Fibroblast of the aortic adventitia (primary cell): ENCODE measurements around the gene PSMD1. TPM values are rescaled to one million over a fixed set of nuclear protein-coding genes. Genes with fewer than 3 reads are reported as not detected.

Experiments used
- DNase-seq: peaks from one replicate; pipeline ENCODE4 v3.0.0-alpha.2; 2010; ENCODE audit warnings: low read depth
- H3K4me3 ChIP-seq: 2 replicates; pipeline ENCODE4 v1.5.1; 2011; ENCODE audit warnings: low read depth, mild to moderate bottlenecking, control low read depth, low read length, moderate library complexity
- total RNA-seq: library from RNA; depleted of rRNA; stranded (reverse); fragments of >200 nt; gene quantifications from 2 replicates; pipeline ENCODE4 v1.2.3, GENCODE V29; 2012; ENCODE audit warnings: low replicate concordance
- TF ChIP-seq, protein P1 (sequence below): IDR thresholded peaks from 2 replicates; pipeline ENCODE4 v1.5.1; 2011; ENCODE audit warnings: mild to moderate bottlenecking, low read length, control low read depth, inconsistent platforms; ENCODE audit not compliant: insufficient read depth

The PSMD1 gene
- total RNA-seq, 1 donor, result 127 TPM

DNA sequence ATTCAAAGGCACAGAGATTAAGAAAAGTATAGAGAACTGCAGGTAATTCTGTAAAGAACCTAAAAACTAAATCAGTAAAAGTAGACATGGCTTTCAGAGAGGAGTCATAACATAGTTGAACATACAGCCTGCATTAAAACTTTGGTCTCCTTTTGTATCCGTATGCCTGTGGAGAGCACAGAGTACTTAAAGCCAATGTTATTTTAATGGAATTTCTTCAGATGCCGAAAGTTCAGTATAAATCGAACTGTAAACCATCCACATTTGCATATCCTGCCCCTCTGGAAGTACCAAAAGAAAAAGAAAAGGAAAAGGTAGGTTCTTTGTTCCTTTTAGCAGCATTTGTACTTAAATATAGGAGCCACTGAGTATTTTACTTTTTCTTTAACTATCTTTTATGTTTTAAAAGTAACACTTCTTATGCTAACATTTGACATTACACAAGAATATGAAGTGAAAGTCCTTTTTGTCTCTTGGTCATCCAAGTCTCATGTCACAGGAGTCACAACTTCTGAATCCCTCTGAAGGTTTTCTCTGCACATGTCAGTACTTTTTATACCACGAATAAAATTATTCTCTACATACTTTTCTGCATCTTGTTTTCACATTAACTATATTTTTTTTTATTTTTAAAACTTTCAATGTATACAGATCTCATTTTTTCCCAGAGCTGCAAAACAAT lies 106.9 kb downstream of the PSMD1 start:
- no peak overlapping the region for H3K4me3 ChIP-seq
- TF ChIP-seq, protein P1, sequence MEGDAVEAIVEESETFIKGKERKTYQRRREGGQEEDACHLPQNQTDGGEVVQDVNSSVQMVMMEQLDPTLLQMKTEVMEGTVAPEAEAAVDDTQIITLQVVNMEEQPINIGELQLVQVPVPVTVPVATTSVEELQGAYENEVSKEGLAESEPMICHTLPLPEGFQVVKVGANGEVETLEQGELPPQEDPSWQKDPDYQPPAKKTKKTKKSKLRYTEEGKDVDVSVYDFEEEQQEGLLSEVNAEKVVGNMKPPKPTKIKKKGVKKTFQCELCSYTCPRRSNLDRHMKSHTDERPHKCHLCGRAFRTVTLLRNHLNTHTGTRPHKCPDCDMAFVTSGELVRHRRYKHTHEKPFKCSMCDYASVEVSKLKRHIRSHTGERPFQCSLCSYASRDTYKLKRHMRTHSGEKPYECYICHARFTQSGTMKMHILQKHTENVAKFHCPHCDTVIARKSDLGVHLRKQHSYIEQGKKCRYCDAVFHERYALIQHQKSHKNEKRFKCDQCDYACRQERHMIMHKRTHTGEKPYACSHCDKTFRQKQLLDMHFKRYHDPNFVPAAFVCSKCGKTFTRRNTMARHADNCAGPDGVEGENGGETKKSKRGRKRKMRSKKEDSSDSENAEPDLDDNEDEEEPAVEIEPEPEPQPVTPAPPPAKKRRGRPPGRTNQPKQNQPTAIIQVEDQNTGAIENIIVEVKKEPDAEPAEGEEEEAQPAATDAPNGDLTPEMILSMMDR, result no peak
- DNase-seq, result no peak

DNA sequence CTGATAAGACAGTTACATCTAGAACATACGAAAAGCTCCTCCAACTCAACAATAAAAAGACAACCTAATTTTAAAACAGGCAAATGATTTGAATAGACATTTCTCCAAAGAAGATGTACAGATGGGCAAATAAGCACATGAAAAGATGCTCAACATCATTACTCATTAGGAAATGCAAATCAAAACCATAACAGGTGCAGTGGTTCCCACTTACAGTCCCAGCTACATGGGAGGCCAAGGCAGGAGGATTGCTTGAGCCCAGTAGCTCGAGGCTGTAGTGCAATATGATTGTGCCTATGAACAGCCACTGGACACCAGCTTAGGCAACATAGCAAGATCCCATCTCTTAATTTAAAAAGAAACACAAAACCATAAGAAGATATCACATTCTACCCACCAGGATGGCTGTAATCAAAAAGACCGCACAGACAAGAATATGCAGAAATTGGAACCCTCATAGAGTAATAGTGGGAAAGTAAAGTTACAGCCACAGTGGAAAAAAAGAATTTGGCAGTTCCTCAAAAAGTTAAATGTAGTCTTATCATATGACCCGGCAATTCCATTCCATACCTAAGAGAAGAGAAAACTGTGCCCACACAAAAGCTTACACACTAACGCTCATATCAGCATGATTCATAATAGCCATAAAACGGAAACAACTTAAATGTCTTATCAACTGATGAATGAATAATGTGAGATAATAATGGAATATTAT lies 111.2 kb downstream of the PSMD1 start:
- TF ChIP-seq, protein P1, result no peak
- no peak overlapping the region for H3K4me3 ChIP-seq
- peak; percentile 81 for DNase-seq

DNA sequence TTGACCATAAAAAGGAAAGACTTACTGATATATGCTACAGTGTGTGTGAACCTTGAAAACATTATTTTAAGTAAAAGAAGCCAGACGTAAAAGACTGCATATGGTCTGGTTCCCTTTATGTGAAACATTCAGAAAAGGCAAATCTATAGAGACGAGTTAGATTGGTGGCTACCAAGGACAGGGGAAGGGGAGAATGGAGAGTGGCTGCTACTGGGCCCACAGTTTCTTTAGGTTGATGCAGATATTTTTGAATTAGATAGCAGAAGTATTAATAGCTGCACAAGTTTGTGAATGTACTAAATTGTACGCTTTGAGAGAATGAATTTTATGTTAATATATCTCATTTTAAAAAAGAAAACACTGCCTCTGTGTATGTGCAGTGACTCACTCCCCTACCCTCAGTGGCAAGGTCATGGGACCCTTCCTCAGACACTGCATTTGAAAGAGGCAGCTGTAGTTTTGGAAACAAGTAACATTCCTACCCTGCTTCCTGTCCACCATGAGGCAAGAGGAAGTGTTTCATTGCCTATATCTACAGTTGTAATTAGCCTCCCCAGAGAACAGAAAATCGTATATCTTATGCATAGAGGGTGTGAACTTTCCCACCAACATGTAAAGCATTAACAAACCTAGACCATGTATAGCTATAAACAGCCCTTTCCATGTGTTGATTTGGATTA lies 111.9 kb downstream of the PSMD1 start:
- TF ChIP-seq, protein P1, result no peak
- no peak overlapping the region for H3K4me3 ChIP-seq
- no peak for DNase-seq

DNA sequence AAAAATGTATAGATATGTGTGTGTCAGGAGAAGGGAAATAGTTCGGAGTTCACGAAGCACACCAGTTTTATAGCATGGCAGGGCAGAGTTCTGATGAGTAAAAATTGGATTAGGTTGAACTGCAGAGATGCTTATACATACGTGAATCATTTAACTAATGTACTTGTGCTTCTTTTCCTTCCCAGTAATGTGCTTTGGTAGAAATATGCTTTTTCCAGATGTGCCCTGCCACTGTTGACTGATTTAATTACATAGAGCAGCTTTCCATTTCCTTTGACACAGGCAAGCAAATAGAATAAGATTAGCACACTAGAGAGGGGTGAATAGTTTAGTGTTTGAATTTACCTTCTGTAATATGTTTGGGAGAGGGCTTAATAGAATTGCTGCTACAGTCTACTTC lies 112.8 kb downstream of the PSMD1 start:
- TF ChIP-seq, protein P1, result no peak
- H3K4me3 ChIP-seq, result no peak overlapping the region
- DNase-seq, result no peak

DNA sequence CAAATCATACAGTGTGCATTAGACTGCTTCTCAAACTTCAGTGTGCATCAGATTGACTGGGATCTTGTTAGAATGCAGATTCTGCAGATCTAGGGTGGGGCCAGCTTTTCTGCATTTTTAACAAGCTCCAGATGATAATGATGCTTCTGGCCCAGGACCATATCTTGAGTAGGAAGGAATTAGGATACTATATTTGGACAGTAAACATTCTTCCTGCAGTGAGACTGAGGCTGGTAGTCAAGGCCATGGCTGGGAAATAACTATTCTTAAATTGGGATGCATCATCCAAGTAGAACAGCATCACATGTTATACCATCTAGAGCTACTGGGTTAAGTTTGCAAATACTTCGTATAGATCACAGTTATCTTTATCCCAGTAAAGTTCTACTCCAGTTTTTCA lies 113.4 kb downstream of the PSMD1 start:
- peak; percentile 90 for DNase-seq
- TF ChIP-seq, protein P1, result no peak
- H3K4me3 ChIP-seq, result no peak overlapping the region

DNA sequence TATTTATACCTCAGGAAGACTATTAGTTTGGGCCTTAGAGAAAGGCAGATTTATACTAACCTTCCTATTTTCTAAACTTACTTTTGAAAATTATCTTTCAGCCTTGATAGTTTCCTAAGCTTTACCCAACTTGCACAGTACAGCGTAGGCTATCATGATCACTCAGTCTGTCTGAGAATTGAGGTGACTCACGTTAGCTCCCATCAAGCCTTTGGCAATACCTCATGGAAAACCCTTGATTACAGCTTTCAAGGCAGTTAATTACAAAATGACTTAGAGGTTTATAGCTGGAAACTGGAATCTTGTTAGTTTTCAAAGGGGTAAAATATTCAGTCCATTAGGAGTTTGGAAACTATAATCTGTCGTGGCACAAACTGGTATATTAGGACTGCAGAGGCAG lies 115.4 kb downstream of the PSMD1 start:
- H3K4me3 ChIP-seq, result no peak overlapping the region
- peak; percentile 64 for DNase-seq
- TF ChIP-seq, protein P1, result no peak
